HAP-1 (cell line): Measurements from ENCODE around the gene PHACTR2.

Experiments
- DNase-seq, 2 experiments: peaks; one replicate each; pipeline ENCODE4 v3.0.0-alpha.2; 2016 to 2020; ENCODE audit warnings: low spot score in 2 of 2
- H3K27me3 ChIP-seq: fragments of 250-450 bp; sonication (Bioruptor Pico); 2 replicates; pipeline ENCODE4 v1.5.1; 2020; ENCODE audit warnings: low read depth, mild to moderate bottlenecking, moderate library complexity
- H3K36me3 ChIP-seq: fragments of 250-450 bp; sonication (Bioruptor Pico); replicated peaks from 2 replicates; pipeline ENCODE4 v1.5.1; 2020; ENCODE audit warnings: mild to moderate bottlenecking
- H3K4me1 ChIP-seq: fragments of 250-450 bp; sonication (Bioruptor Pico); 2 replicates; pipeline ENCODE4 v1.5.1; 2020; ENCODE audit warnings: mild to moderate bottlenecking
- H3K4me3 ChIP-seq: fragments of 250-450 bp; sonication (Bioruptor Pico); 2 replicates; pipeline ENCODE4 v1.5.1; 2020; ENCODE audit warnings: mild to moderate bottlenecking, moderate library complexity
- H3K9me3 ChIP-seq: fragments of 250-450 bp; sonication (Bioruptor Pico); 2 replicates; pipeline ENCODE4 v1.5.1; 2020; ENCODE audit warnings: mild to moderate bottlenecking, moderate library complexity
- in situ Hi-C: fragments of 300-500 bp; cut with MboI; formaldehyde crosslinking; loops from 3 replicates; pipeline ENCODE4 v1.14.3; 2020; ENCODE audit warnings: low sequenced_read_pairs, inconsistent platforms, mixed read lengths

Gene PHACTR2

DNA sequence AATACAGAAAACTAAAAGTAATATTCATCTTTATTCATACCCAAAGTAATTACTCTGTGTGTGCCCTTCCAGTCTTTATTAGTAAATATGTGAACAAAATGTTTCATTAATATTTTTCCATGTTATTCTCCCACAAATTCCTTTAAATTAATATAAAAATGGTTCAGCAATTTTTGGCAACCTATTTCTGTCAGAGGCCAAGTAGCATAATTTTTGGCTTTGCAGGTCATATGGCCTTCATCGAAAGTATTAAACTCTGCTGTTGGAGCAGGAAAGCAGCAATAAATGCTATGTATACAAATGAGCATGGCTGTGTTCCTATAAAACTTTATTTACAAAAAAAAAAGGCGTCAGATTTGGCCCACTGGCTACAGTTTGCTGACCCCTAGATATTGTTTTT is 202.6 kb downstream of the PHACTR2 start:
- H3K4me1 ChIP-seq = no peaks in the 10 kb centered on the region
- H3K27me3 ChIP-seq = no peaks in the 10 kb centered on the region
- H3K9me3 ChIP-seq = no peaks in the 10 kb centered on the region
- in situ Hi-C loops = no loop called here
- H3K36me3 ChIP-seq = no peaks in the 10 kb centered on the region
- no peak overlapping the region for H3K4me3 ChIP-seq
- no peak for DNase-seq
